ENCODE results near the gene IL4. TPM values are rescaled to one million over a fixed set of nuclear protein-coding genes. Genes with fewer than 3 reads are reported as not detected.

IL4 gene
- polyA plus RNA-seq, 3 donors: not detected

GRCh38 chr5:132657676-132658380, 16.0 kb upstream of the IL4 start, which contains the start of gene IL13:
TSS of gene IL13 (plus strand) at chr5:132658173. CDS start at chr5:132658187, 14 bp downstream.
- no peak for DNase-seq (ENCODE audit: low read depth in 3 of 3, low spot score in 2 of 3)

- no peak for DNase-seq (ENCODE audit: low read depth in 3 of 3, low spot score in 2 of 3)
Measured at GRCh38 chr5:132658381-132659302, 15.1 kb upstream of the IL4 start.

- no peak for DNase-seq (ENCODE audit: low read depth in 3 of 3, low spot score in 2 of 3)
Measured at GRCh38 chr5:132659598-132660493, 13.9 kb upstream of the IL4 start.

- DNase-seq (ENCODE audit: low read depth in 3 of 3, low spot score in 2 of 3): no peak
Measured at GRCh38 chr5:132661231-132662003, 12.4 kb upstream of the IL4 start.

GRCh38 chr5:132662004-132662401, 11.8 kb upstream of the IL4 start:
- DNase-seq (ENCODE audit: low read depth in 3 of 3, low spot score in 2 of 3): no peak

- DNase-seq (ENCODE audit: low read depth in 3 of 3, low spot score in 2 of 3): no peak
Measured at GRCh38 chr5:132662925-132663770, 10.6 kb upstream of the IL4 start.

GRCh38 chr5:132663771-132664695, 9.8 kb upstream of the IL4 start:
- no peak for DNase-seq (ENCODE audit: low read depth in 3 of 3, low spot score in 2 of 3)

- no peak for DNase-seq (ENCODE audit: low read depth in 3 of 3, low spot score in 2 of 3)
Measured at GRCh38 chr5:132664696-132665209, 9.0 kb upstream of the IL4 start.

- no peak for DNase-seq (ENCODE audit: low read depth in 3 of 3, low spot score in 2 of 3)
Measured at GRCh38 chr5:132665574-132666080, 8.2 kb upstream of the IL4 start.

- no peak for DNase-seq (ENCODE audit: low read depth in 3 of 3, low spot score in 2 of 3)
Measured at GRCh38 chr5:132666310-132667123, 7.3 kb upstream of the IL4 start.

GRCh38 chr5:132667309-132667708, 6.5 kb upstream of the IL4 start:
- DNase-seq (ENCODE audit: low read depth in 3 of 3, low spot score in 2 of 3): no peak

- DNase-seq (ENCODE audit: low read depth in 3 of 3, low spot score in 2 of 3): no peak
Measured at GRCh38 chr5:132667761-132668705, 5.8 kb upstream of the IL4 start.

GRCh38 chr5:132668706-132669454, 4.9 kb upstream of the IL4 start:
- no peak for DNase-seq (ENCODE audit: low read depth in 3 of 3, low spot score in 2 of 3)

- no peak for DNase-seq (ENCODE audit: low read depth in 3 of 3, low spot score in 2 of 3)
Measured at GRCh38 chr5:132669455-132669820, 4.4 kb upstream of the IL4 start.
